Testis (tissue), 2 donors: ENCODE data around the gene HDHD5.

Experiments used
- POLR2A ChIP-seq: fragments of 450-650 bp; IDR thresholded peaks from one replicate; pipeline ENCODE4 v1.6.1; 2017; ENCODE audit warnings: antibody characterized with exemption, mild to moderate bottlenecking, moderate library complexity
- TF ChIP-seq, protein P1 (sequence below), 3 experiments: fragments of 450-650 bp in 2 of 3; fragments of 200-600 bp in 1 of 3; sonication (generic) in 1 of 3; IDR thresholded peaks; one replicate each; pipeline ENCODE4 v1.5.1; 2016 to 2019; ENCODE audit warnings: antibody characterized with exemption in 3 of 3, mild to moderate bottlenecking in 2 of 3, moderate library complexity in 1 of 3

DNA sequence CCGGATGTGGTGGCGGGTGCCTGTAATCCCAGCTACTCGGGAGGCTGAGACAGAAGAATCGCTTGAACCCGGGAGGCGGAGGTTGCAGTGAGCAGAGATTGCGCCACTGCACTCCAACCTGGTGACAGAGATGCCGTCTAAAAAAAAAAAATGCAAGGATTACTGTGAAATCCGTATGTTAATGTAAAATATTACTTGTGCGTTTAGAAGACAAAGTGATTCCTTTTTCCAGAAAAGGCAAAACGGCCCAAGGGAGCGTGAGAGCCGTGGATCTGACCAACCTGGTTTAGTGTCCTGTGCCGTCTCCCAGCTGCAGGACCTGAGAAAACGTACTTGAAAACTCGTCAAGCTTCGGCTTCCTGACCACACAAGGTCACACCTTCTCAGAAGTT lies 905 bp downstream of the HDHD5 start:
- TF ChIP-seq, protein P1, sequence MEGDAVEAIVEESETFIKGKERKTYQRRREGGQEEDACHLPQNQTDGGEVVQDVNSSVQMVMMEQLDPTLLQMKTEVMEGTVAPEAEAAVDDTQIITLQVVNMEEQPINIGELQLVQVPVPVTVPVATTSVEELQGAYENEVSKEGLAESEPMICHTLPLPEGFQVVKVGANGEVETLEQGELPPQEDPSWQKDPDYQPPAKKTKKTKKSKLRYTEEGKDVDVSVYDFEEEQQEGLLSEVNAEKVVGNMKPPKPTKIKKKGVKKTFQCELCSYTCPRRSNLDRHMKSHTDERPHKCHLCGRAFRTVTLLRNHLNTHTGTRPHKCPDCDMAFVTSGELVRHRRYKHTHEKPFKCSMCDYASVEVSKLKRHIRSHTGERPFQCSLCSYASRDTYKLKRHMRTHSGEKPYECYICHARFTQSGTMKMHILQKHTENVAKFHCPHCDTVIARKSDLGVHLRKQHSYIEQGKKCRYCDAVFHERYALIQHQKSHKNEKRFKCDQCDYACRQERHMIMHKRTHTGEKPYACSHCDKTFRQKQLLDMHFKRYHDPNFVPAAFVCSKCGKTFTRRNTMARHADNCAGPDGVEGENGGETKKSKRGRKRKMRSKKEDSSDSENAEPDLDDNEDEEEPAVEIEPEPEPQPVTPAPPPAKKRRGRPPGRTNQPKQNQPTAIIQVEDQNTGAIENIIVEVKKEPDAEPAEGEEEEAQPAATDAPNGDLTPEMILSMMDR (IDR thresholded peaks at IDR 0.05): no peak
- no peak for TF ChIP-seq POLR2A
